ENCODE data around the gene CYB561D1.

The CYB561D1 gene

GRCh38 chr1:109530457-109531087 lies 36.7 kb downstream of the CYB561D1 start:
- no peak for DNase-seq (ENCODE audit: low spot score)
- H3K27ac ChIP-seq = no peak overlapping the region
- no peak for TF ChIP-seq CTCF (conservative IDR thresholded peaks at IDR 0.05; ENCODE audit: low read depth)
- POLR2A ChIA-PET (ENCODE audit: low non-redundant PET) = no interaction called here
- CTCF ChIA-PET = interaction anchor here (1.0 to 6.9 kb wide), 4 partner anchors 9 to 40 kb away, joined by 3 to 180 read pairs (median 4); partner anchors contain the start of gene CYB561D1

DNA sequence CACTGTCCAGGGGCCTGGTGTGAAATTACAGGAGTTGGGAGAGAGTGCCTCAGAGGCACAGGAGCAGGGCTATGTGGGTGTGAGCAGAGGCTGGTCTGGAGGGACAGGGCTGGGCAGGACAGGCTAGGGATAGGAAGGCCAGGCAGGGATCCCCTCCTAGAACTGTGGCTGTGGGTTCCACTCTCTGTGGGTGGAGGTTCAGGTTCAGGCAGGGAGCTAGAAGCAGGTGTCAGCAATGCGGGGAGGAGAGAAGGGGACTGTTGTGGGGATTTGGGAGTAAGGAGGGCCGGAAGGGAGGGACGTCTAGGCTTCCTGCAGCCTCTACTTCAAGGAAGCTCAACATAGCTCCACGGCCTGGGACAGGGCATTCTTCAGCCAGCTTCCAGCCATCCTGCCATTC lies 37.5 kb downstream of the CYB561D1 start:
- no peak overlapping the region for H3K27ac ChIP-seq
- CTCF ChIA-PET = interaction anchor here (0.5 to 6.9 kb wide), 17 partner anchors 11 to 489 kb away, joined by 3 to 180 read pairs (median 6); partner anchors contain the start of genes AMIGO1, CYB561D1 and PSMA5
- no peak for DNase-seq (ENCODE audit: low spot score)

GRCh38 chr1:109531826-109532364 lies 38.0 kb downstream of the CYB561D1 start:
- no peak for DNase-seq (ENCODE audit: low spot score)
- POLR2A ChIA-PET (ENCODE audit: low non-redundant PET) = no interaction called here
- CTCF ChIA-PET = interaction anchor here (0.5 to 6.9 kb wide), 31 partner anchors 9 to 1273 kb away, joined by 3 to 180 read pairs (median 4); partner anchors contain the start of genes AMIGO1, CYB561D1, GNAI3 and PSMA5
- H3K27ac ChIP-seq = no peak overlapping the region
- no peak for TF ChIP-seq CTCF (conservative IDR thresholded peaks at IDR 0.05; ENCODE audit: low read depth)

More for the DNA sequence above, 37.5 kb downstream of the CYB561D1 start:
- no peak for TF ChIP-seq CTCF (conservative IDR thresholded peaks at IDR 0.05; ENCODE audit: low read depth)
- POLR2A ChIA-PET (ENCODE audit: low non-redundant PET) = no interaction called here

GRCh38 chr1:109532365-109533136 lies 38.7 kb downstream of the CYB561D1 start:
- ChIA-PET CTCF (interaction anchor here (0.5 to 6.9 kb wide), 40 partner anchors 9 to 1273 kb away, joined by 3 to 180 read pairs (median 3); partner anchors contain the start of genes AMIGO1, CYB561D1, GNAI3 and PSMA5), POLR2A (ENCODE audit: low non-redundant PET) (no interaction called here)
- peak; percentile 90 for TF ChIP-seq CTCF (conservative IDR thresholded peaks at IDR 0.05; ENCODE audit: low read depth)
- peak; percentile 74 for DNase-seq (ENCODE audit: low spot score)
- peak overlapping the region; percentile 26; the same call in 1 of the 2 replicates for H3K27ac ChIP-seq

DNA sequence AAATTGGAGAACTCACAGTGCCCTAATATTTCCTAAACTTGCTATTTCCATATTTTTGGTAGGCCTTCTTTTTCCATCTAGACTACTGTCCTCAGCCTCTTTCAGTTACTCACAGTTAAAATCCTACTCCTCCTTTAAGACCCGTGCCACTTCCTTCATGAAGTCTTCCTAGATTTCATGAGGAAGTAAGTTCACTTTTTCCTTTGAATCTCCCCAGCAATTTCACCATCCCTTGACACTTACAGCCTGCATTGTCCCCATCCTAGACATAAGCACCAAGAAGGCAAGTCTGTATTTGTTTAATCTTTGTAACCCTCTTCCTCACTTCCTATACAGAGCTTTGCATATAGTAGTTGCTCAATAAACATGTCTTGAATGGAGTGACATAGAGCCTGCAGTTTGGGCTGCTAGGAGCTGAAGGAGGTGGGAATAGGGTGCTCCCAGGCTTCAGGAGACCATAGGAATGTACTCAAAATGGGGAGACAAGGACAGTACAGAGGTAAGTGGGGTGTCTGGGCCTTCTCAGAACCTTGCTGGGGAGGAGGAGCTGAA lies 40.5 kb downstream of the CYB561D1 start:
- H3K27ac ChIP-seq = no peak overlapping the region

More for the DNA sequence above, 40.5 kb downstream of the CYB561D1 start:
- CTCF ChIA-PET = interaction anchor here (0.6 to 6.9 kb wide), 2 partner anchors 37 to 44 kb away, joined by 3 to 180 read pairs; partner anchors contain the start of gene CYB561D1
- no peak for DNase-seq (ENCODE audit: low spot score)
- no peak for TF ChIP-seq CTCF (conservative IDR thresholded peaks at IDR 0.05; ENCODE audit: low read depth)
- POLR2A ChIA-PET (ENCODE audit: low non-redundant PET) = no interaction called here

Measured in RWPE1 (cell line).